ENCODE measurements around the gene PRSS50.

DNA sequence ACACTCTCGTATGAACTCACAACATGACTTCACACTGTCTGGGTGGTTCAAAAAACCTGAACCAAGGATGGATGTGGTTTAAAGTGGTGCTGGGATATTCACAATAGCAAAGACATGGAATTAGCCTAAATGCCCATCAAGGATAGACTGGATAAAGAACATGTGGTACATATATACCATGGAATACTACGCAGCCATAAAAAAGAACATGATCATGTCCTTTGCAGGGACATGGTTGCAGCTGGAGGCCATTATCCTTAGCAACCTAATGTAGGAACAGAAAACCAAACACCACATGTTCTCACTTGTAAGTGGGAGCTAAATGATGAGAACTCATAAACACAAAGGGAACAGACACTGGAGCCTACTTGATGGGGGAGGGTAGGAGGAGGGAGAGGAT lies 3.3 kb upstream of the PRSS50 start:
- TF ChIP-seq, protein P1, sequence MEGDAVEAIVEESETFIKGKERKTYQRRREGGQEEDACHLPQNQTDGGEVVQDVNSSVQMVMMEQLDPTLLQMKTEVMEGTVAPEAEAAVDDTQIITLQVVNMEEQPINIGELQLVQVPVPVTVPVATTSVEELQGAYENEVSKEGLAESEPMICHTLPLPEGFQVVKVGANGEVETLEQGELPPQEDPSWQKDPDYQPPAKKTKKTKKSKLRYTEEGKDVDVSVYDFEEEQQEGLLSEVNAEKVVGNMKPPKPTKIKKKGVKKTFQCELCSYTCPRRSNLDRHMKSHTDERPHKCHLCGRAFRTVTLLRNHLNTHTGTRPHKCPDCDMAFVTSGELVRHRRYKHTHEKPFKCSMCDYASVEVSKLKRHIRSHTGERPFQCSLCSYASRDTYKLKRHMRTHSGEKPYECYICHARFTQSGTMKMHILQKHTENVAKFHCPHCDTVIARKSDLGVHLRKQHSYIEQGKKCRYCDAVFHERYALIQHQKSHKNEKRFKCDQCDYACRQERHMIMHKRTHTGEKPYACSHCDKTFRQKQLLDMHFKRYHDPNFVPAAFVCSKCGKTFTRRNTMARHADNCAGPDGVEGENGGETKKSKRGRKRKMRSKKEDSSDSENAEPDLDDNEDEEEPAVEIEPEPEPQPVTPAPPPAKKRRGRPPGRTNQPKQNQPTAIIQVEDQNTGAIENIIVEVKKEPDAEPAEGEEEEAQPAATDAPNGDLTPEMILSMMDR (conservative IDR thresholded peaks at IDR 0.05; ENCODE audit: low read depth, low read length), result no peak
- TF ChIP-seq EZH2 (IDR thresholded peaks at IDR 0.05; ENCODE audit: borderline replicate concordance, low read depth, low read length, poor library complexity, severe bottlenecking), result no peak
